GM12865 (cell line): Measurements from ENCODE around the gene CRADD.

Source experiments
- DNase-seq: peaks from one replicate; pipeline ENCODE4 v3.0.0; 2010; ENCODE audit warnings: low read depth
- H3K4me3 ChIP-seq: 2 replicates; pipeline ENCODE4 v1.5.1; 2011; ENCODE audit warnings: mild to moderate bottlenecking, low read depth, low read length, control low read depth
- TF ChIP-seq, protein P1 (sequence below): IDR thresholded peaks from 2 replicates; pipeline ENCODE4 v1.5.1; 2011; ENCODE audit warnings: low read length, control low read depth, low read depth, inconsistent platforms; ENCODE audit not compliant: insufficient read depth; ENCODE audit errors: missing control alignments

The CRADD gene

DNA sequence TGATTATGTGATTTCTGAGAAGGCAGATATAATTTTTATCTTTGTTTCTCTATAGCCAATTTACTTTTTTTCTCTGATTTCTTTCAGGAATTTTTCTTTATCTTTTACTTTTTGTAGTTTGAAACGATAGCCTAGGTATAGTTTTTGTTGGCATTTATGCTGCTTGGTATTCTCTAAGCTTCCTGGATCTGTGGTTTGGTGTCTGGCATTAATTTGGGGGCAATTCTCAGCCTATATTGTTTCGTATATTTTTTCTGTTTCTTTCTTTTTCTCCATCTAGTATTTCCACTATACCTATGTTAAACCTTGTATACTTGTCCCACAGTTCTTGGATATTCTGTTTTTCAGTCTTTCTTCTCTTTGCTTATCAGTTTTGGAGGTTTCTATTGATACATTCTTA is 45.0 kb downstream of the CRADD start:
- no peak for DNase-seq
- no peak overlapping the region for H3K4me3 ChIP-seq
- TF ChIP-seq, protein P1, sequence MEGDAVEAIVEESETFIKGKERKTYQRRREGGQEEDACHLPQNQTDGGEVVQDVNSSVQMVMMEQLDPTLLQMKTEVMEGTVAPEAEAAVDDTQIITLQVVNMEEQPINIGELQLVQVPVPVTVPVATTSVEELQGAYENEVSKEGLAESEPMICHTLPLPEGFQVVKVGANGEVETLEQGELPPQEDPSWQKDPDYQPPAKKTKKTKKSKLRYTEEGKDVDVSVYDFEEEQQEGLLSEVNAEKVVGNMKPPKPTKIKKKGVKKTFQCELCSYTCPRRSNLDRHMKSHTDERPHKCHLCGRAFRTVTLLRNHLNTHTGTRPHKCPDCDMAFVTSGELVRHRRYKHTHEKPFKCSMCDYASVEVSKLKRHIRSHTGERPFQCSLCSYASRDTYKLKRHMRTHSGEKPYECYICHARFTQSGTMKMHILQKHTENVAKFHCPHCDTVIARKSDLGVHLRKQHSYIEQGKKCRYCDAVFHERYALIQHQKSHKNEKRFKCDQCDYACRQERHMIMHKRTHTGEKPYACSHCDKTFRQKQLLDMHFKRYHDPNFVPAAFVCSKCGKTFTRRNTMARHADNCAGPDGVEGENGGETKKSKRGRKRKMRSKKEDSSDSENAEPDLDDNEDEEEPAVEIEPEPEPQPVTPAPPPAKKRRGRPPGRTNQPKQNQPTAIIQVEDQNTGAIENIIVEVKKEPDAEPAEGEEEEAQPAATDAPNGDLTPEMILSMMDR, result no peak

DNA sequence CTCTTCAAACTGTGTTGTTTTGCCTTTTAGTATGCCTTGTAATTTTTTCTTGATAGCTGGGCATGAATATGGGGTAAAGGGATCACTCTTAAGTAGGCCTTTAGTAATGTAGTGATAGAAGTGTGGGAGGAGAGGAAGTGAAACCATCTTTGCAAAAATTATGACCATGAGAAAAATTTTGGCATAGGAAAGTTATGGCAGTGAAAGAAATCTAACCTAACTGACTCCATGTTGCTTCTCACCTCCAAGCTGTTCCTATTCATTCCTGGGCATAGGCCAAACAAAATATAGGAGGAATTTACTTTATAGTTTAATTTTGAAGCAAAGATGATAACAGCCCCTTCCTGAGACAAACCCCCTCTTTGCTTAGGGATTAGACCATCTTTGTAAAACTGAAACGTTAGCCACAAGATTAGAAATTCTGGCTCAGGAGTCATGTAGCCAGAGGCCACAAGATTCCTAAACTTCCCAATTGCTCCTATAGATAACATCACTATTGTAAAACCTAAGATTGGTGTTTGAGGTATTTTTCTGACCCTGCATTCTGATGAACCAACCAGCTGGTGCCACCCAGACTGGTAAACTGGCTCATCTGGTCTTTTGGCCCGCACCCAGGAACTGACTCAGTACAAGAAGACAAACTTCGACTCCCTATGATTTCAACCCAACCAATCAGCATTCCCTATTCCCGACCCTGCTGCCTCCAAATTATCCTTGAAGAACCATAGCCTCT is 45.8 kb downstream of the CRADD start:
- DNase-seq, result no peak
- TF ChIP-seq, protein P1, result no peak

DNA sequence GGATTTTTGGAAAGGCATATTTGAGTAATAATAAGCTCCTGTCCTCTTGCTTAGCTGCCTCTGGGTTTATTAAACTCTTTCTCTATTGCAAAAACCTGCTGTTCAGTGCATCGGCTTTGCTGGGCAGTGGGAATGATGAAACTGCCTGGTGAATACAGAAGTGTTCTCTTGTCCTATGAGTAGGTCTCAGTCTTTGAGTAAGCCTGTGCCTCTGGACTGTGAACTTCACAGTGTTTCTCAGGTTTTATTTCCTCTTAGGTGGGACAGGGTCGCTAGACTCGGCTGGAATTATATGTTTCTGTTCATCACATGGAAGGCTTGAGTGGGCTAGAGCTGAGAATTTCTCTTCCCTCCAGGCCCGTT is 46.4 kb downstream of the CRADD start:
- no peak for DNase-seq
- H3K4me3 ChIP-seq, result no peak overlapping the region
- TF ChIP-seq, protein P1, result no peak

More for the DNA sequence above, 45.8 kb downstream of the CRADD start:
- H3K4me3 ChIP-seq, result no peak overlapping the region

DNA sequence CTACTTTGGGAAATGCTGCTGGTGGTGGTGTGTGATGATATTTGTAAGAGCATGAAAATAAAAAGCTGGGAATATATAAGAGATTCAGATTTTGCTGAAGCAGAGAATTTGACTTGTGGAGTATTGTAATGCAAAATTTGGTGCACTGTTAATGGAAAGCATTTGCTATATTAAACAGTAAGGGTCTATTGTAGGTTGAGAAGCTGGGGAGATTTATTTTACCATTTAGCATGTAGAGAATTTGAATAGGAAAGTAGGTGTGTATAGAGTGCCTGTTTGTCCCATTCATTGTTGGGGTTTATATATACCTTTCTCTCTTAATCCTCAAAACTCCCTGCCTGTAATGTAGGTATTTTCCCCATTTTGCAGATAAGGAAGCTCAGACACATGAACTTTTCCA is 48.4 kb downstream of the CRADD start:
- DNase-seq, result no peak
- TF ChIP-seq, protein P1, result no peak
- H3K4me3 ChIP-seq, result no peak overlapping the region

DNA sequence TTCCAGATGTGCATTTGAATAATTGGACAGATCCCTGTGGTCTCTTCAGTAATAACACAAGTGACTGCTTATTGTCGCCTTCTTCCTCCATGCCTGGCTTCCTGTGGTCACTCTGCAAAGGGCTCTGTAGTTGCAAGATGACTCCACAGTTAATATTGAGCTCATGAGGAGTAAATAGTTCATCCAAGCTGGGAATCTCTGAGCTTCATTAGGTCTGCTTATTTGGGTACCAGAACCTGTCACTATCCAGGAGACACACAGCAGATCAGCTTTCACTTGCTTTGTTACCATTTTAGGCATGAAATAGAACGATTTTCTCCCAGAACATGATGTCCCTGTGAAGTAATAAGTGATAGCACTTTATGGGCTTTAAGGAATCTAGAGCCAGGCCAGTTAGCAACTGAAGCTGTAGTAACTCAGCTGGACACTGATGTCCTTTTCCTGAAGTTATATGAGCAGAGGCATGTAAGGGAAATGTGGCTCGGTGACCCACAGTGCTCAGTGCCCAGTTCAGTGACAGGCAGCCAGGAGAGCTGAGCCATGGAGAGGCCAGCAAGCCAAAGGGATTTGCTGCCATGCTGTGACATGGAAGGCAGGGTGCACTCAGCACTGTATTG is 50.1 kb downstream of the CRADD start:
- no peak overlapping the region for H3K4me3 ChIP-seq
- TF ChIP-seq, protein P1, result no peak
- peak; percentile 53 for DNase-seq

DNA sequence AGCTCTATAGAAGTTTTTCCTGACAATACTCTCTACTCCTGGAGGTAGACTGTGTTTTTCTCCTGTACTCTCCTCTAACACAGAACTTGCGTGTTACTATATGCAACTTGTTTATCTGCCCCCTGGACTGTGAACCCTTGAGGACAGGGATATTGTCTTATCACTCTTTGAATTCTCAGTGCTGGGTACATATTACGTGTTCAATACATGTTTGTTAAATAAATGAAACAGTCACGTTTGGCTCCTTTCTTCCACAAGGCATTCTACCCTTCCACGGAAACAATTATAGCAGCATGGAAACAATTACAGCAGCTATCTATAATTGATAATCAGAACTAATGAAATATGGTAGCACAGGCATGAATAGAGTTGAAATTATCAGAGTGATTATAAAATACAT is 50.7 kb downstream of the CRADD start:
- no peak overlapping the region for H3K4me3 ChIP-seq
- TF ChIP-seq, protein P1, result no peak
- no peak for DNase-seq

DNA sequence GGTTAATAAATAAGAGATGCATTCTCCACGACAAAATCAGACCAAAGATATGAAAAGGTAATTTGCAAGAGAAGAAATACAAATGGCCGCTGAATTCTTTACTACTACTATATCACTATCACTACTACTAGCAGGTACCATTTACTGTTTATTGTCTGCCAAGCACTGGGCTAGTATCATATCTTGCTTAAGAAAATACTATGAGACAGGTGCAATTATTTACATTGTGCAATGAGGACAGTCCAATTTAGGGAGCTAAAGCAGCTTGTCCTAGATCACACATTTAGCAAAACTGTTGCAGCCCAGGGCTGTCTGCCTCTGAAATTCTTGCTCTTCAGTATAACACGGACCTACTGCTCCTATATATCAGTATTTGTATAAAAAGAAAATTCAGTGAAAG is 52.8 kb downstream of the CRADD start:
- H3K4me3 ChIP-seq, result no peak overlapping the region
- TF ChIP-seq, protein P1, result no peak
- no peak for DNase-seq
